Neural cell (in vitro differentiated cells): ENCODE measurements around the gene GIPC1. TPM values are rescaled to one million over a fixed set of nuclear protein-coding genes. Genes with fewer than 3 reads are reported as not detected.

Experiments used
- H2AFZ ChIP-seq: fragments of 200-600, 300-800 bp; sonication (generic), shearing (Covaris generic); 2 replicates; pipeline ENCODE4 v1.6.0; 2014; ENCODE audit warnings: low read depth, mild to moderate bottlenecking, antibody characterized with exemption, low read length, moderate library complexity
- H3F3A ChIP-seq: fragments of 200-600 bp; shearing (Covaris generic); 2 replicates; pipeline ENCODE4 v1.6.1; 2016; ENCODE audit warnings: mild to moderate bottlenecking, moderate library complexity, mixed read lengths, antibody characterized with exemption, low read length; ENCODE audit not compliant: insufficient read depth, poor library complexity, severe bottlenecking
- H3K27ac ChIP-seq: fragments of 200-600, 300-800 bp; sonication (generic), shearing (Covaris generic); 2 replicates; pipeline ENCODE4 v1.5.1; 2014; ENCODE audit warnings: mild to moderate bottlenecking, low read length, moderate library complexity
- H3K27me3 ChIP-seq: fragments of 300-800, 200-600 bp; sonication (generic), shearing (Covaris generic); 2 replicates; pipeline ENCODE4 v1.6.0; 2014; ENCODE audit warnings: mild to moderate bottlenecking, low read depth, low read length, moderate library complexity; ENCODE audit not compliant: insufficient read depth
- H3K36me3 ChIP-seq: fragments of 300-800, 200-600 bp; sonication (generic), shearing (Covaris generic); 2 replicates; pipeline ENCODE4 v1.5.1; 2014; ENCODE audit warnings: mild to moderate bottlenecking, antibody characterized with exemption, low read length, moderate library complexity; ENCODE audit not compliant: insufficient read depth
- H3K4me2 ChIP-seq: fragments of 300-800, 200-600 bp; sonication (generic), shearing (Covaris generic); 2 replicates; pipeline ENCODE4 v1.6.0; 2014; ENCODE audit warnings: mild to moderate bottlenecking, low read length
- H3K4me3 ChIP-seq: fragments of 300-800, 200-600 bp; sonication (generic), shearing (Covaris generic); 2 replicates; pipeline ENCODE4 v1.5.1; 2014; ENCODE audit warnings: mild to moderate bottlenecking, low read length, moderate library complexity
- H3K79me2 ChIP-seq: fragments of 200-600 bp; shearing (Covaris generic); replicated peaks from 2 replicates; pipeline ENCODE4 v1.6.0; 2014; ENCODE audit warnings: mild to moderate bottlenecking, low read length, moderate library complexity; ENCODE audit not compliant: insufficient read depth
- H3K9ac ChIP-seq: fragments of 300-800, 200-600 bp; sonication (generic), shearing (Covaris generic); 2 replicates; pipeline ENCODE4 v1.6.1; 2016; ENCODE audit warnings: mild to moderate bottlenecking, low read length, mixed read lengths
- H3K9me2 ChIP-seq: fragments of 200-600 bp; shearing (Covaris generic); 2 replicates; pipeline ENCODE4 v1.6.1; 2016; ENCODE audit warnings: mild to moderate bottlenecking, low read length, mixed read lengths; ENCODE audit not compliant: insufficient read depth
- H3K9me3 ChIP-seq: fragments of 200-600, 300-800 bp; sonication (generic), shearing (Covaris generic); 2 replicates; pipeline ENCODE4 v1.6.1; 2016; ENCODE audit warnings: mild to moderate bottlenecking, mixed run types, low read length, moderate library complexity, mixed read lengths
- H4K20me1 ChIP-seq: fragments of 200-600 bp; shearing (Covaris generic); 2 replicates; pipeline ENCODE4 v1.6.1; 2016; ENCODE audit warnings: mild to moderate bottlenecking, mixed run types; ENCODE audit not compliant: insufficient read depth
- CTCF ChIP-seq: fragments of 450-650 bp; IDR thresholded peaks from 2 replicates; pipeline ENCODE4 v1.5.1; 2014; ENCODE audit warnings: antibody characterized with exemption, mild to moderate bottlenecking, moderate library complexity; ENCODE audit not compliant: poor library complexity, severe bottlenecking
- EP300 ChIP-seq: fragments of 450-650 bp; conservative IDR thresholded peaks from 2 replicates; pipeline ENCODE4 v1.6.1; 2014; ENCODE audit warnings: antibody characterized with exemption, mild to moderate bottlenecking, moderate library complexity; ENCODE audit not compliant: poor library complexity, severe bottlenecking
- EZH2 ChIP-seq: fragments of 200-600, 300-800 bp; shearing (Covaris generic), sonication (generic); IDR thresholded peaks from 2 replicates; pipeline ENCODE4 v1.6.1; 2014; ENCODE audit warnings: antibody characterized with exemption, low read length, borderline replicate concordance, mild to moderate bottlenecking; ENCODE audit not compliant: insufficient read depth, poor library complexity, severe bottlenecking
- MXI1 ChIP-seq: fragments of 450-650 bp; conservative IDR thresholded peaks from 2 replicates; pipeline ENCODE4 v1.6.1; 2014; ENCODE audit warnings: antibody characterized with exemption, mild to moderate bottlenecking; ENCODE audit not compliant: poor library complexity, severe bottlenecking
- POLR2AphosphoS5 ChIP-seq: IDR thresholded peaks from 2 replicates; pipeline ENCODE4 v1.6.1; 2012
- RAD21 ChIP-seq: fragments of 450-650 bp; conservative IDR thresholded peaks from 2 replicates; pipeline ENCODE4 v1.6.1; 2014; ENCODE audit warnings: antibody characterized with exemption, mild to moderate bottlenecking, moderate library complexity
- REST ChIP-seq: IDR thresholded peaks from 2 replicates; pipeline ENCODE4 v1.6.1; 2012; ENCODE audit warnings: borderline replicate concordance
- SMC3 ChIP-seq: fragments of 450-650 bp; conservative IDR thresholded peaks from 2 replicates; pipeline ENCODE4 v1.6.1; 2014; ENCODE audit warnings: antibody characterized with exemption, mild to moderate bottlenecking, moderate library complexity; ENCODE audit not compliant: poor library complexity
- TAF1 ChIP-seq: IDR thresholded peaks from 2 replicates; pipeline ENCODE4 v1.6.1; 2012; ENCODE audit warnings: low read depth
- polyA plus RNA-seq: library from polyadenylated mRNA; depleted of rRNA; stranded (reverse); fragments of >200 nt; gene quantifications from 2 replicates; pipeline ENCODE4 v1.2.3, GENCODE V29; 2014

The GIPC1 gene
- polyA plus RNA-seq, 1 donor from 2014 or later: 128 TPM

GRCh38 chr19:14439014-14439413, 56.9 kb downstream of the GIPC1 start:
- Histone ChIP-seq H3K4me3 (no peak overlapping the region), H3K9ac (no peak overlapping the region), H4K20me1 (no peaks in the 10 kb centered on the region), H3K27ac (no peak overlapping the region), H3F3A (no peaks in the 10 kb centered on the region), H3K79me2 (peaks cover 5% of the 10 kb centered on the region), H3K9me3 (no peaks in the 10 kb centered on the region), H2AFZ (no peak overlapping the region), H3K36me3 (peaks cover 7% of the 10 kb centered on the region), H3K4me2 (no peak overlapping the region), H3K27me3 (no peaks in the 10 kb centered on the region), H3K9me2 (no peaks in the 10 kb centered on the region)
- TF ChIP-seq EZH2 (no peak), SMC3 (no peak), CTCF (no peak), EP300 (no peak), REST (no peak), RAD21 (no peak), POLR2AphosphoS5 (no peak), MXI1 (no peak), TAF1 (no peak)

GRCh38 chr19:14437578-14438140, 58.3 kb downstream of the GIPC1 start:
- H3K9me3 ChIP-seq: no peaks in the 10 kb centered on the region
- H3K79me2 ChIP-seq: peaks cover 6% of the 10 kb centered on the region
- no peaks in the 10 kb centered on the region for H3K27me3 ChIP-seq
- TF ChIP-seq MXI1: no peak
- TF ChIP-seq RAD21: no peak
- TF ChIP-seq REST: no peak
- no peak overlapping the region for H3K4me2 ChIP-seq
- no peak overlapping the region for H3K4me3 ChIP-seq
- H3K9me2 ChIP-seq: no peaks in the 10 kb centered on the region
- no peaks in the 10 kb centered on the region for H4K20me1 ChIP-seq
- H3K9ac ChIP-seq: no peak overlapping the region
- no peak overlapping the region for H2AFZ ChIP-seq
- H3K27ac ChIP-seq: no peak overlapping the region
- no peaks in the 10 kb centered on the region for H3F3A ChIP-seq
- no peaks in the 10 kb centered on the region for H3K36me3 ChIP-seq
